ENCODE measurements around the gene STAMBP.

GRCh38 chr2:73811878-73812277 is 16.9 kb upstream of the STAMBP start:
- TF ChIP-seq EZH2 (IDR thresholded peaks at IDR 0.05): no peak
- no peak for TF ChIP-seq POLR2AphosphoS5 (IDR thresholded peaks at IDR 0.05; ENCODE audit: borderline replicate concordance, low read depth, low read length)
